ENCODE data around the gene MACROD1. TPM values are rescaled to one million over a fixed set of nuclear protein-coding genes. Genes with fewer than 3 reads are reported as not detected.

Gene MACROD1
- total and polyA plus RNA-seq, 2 of the 13 experiments (the other 11 are each of a cell fraction or from before 2014, with no cell fraction given): 23.1 to 34.5 TPM

DNA sequence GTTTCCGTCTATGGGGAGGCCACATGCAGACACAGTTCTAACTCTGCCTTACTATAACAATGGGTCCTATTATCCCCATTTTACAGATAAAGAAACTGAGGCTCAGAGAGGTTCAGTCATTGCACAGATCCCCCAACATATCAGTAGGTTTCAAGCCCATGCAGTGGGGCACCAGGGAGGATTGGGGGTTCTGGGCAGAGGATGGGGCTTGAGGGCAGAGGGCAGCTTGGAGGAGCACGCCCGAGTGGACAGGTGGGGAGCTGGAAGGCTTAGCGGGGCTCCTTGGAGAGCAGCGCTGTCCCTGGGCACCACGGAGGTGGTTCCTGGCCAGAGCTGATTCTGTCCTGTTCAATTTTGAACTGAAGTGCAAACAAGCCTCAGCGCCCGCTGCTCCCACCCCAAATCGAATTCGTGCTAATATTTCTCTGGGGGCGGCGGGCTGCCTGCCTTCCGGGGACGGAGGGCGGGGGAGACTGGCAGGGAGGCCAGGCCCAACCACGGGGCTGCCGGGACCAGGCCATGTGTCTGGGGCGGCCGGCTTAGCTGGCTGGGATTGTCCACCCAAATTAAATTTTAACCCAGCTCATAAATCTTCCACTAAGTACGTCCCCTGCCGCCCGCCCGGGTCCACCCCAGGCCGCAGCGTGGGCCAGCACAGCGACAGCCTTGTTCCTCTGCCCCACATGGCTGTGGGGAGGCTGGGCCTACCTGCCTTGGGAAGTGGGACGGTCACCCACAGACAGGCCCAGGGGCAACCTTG, 80.8 kb downstream of the MACROD1 start (continued):
- TF ChIP-seq, protein P1, sequence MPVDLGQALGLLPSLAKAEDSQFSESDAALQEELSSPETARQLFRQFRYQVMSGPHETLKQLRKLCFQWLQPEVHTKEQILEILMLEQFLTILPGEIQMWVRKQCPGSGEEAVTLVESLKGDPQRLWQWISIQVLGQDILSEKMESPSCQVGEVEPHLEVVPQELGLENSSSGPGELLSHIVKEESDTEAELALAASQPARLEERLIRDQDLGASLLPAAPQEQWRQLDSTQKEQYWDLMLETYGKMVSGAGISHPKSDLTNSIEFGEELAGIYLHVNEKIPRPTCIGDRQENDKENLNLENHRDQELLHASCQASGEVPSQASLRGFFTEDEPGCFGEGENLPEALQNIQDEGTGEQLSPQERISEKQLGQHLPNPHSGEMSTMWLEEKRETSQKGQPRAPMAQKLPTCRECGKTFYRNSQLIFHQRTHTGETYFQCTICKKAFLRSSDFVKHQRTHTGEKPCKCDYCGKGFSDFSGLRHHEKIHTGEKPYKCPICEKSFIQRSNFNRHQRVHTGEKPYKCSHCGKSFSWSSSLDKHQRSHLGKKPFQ (CRISPR knock-in tag; IDR thresholded peaks at IDR 0.05; ENCODE audit: insufficient replicate concordance): no peak
- TF ChIP-seq ZNF510 (CRISPR knock-in tag; IDR thresholded peaks at IDR 0.05; ENCODE audit: low read depth) (0 out of 2 replicates have a peak, but pooled peaks have one; percentile 28), GABPB1 (CRISPR knock-in tag; IDR thresholded peaks at IDR 0.05) (peak; percentile 47; the same call in 1 of the 2 replicates), HNRNPLL (IDR thresholded peaks at IDR 0.05; ENCODE audit: low read depth, low read length, poor library complexity, severe bottlenecking) (peak; percentile 63), NFYB (CRISPR knock-in tag; IDR thresholded peaks at IDR 0.05) (no peak), RAD21 (CRISPR knock-in tag; IDR thresholded peaks at IDR 0.05) (no peak), SIN3A (IDR thresholded peaks at IDR 0.05; ENCODE audit: borderline replicate concordance, low read depth, low read length) (no peak), ZFP37 (CRISPR knock-in tag; IDR thresholded peaks at IDR 0.05; ENCODE audit: borderline replicate concordance) (no peak), ZNF883 (CRISPR knock-in tag; IDR thresholded peaks at IDR 0.05; ENCODE audit: not compliant biosample characterization) (no peak)
- TF ChIP-seq, protein P2, sequence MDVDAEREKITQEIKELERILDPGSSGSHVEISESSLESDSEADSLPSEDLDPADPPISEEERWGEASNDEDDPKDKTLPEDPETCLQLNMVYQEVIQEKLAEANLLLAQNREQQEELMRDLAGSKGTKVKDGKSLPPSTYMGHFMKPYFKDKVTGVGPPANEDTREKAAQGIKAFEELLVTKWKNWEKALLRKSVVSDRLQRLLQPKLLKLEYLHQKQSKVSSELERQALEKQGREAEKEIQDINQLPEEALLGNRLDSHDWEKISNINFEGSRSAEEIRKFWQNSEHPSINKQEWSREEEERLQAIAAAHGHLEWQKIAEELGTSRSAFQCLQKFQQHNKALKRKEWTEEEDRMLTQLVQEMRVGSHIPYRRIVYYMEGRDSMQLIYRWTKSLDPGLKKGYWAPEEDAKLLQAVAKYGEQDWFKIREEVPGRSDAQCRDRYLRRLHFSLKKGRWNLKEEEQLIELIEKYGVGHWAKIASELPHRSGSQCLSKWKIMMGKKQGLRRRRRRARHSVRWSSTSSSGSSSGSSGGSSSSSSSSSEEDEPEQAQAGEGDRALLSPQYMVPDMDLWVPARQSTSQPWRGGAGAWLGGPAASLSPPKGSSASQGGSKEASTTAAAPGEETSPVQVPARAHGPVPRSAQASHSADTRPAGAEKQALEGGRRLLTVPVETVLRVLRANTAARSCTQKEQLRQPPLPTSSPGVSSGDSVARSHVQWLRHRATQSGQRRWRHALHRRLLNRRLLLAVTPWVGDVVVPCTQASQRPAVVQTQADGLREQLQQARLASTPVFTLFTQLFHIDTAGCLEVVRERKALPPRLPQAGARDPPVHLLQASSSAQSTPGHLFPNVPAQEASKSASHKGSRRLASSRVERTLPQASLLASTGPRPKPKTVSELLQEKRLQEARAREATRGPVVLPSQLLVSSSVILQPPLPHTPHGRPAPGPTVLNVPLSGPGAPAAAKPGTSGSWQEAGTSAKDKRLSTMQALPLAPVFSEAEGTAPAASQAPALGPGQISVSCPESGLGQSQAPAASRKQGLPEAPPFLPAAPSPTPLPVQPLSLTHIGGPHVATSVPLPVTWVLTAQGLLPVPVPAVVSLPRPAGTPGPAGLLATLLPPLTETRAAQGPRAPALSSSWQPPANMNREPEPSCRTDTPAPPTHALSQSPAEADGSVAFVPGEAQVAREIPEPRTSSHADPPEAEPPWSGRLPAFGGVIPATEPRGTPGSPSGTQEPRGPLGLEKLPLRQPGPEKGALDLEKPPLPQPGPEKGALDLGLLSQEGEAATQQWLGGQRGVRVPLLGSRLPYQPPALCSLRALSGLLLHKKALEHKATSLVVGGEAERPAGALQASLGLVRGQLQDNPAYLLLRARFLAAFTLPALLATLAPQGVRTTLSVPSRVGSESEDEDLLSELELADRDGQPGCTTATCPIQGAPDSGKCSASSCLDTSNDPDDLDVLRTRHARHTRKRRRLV (CRISPR knock-in tag; IDR thresholded peaks at IDR 0.05): no peak
- TF ChIP-seq, protein P3, sequence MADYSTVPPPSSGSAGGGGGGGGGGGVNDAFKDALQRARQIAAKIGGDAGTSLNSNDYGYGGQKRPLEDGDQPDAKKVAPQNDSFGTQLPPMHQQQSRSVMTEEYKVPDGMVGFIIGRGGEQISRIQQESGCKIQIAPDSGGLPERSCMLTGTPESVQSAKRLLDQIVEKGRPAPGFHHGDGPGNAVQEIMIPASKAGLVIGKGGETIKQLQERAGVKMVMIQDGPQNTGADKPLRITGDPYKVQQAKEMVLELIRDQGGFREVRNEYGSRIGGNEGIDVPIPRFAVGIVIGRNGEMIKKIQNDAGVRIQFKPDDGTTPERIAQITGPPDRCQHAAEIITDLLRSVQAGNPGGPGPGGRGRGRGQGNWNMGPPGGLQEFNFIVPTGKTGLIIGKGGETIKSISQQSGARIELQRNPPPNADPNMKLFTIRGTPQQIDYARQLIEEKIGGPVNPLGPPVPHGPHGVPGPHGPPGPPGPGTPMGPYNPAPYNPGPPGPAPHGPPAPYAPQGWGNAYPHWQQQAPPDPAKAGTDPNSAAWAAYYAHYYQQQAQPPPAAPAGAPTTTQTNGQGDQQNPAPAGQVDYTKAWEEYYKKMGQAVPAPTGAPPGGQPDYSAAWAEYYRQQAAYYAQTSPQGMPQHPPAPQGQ (CRISPR knock-in tag; IDR thresholded peaks at IDR 0.05; ENCODE audit: borderline replicate concordance): no peak
- TF ChIP-seq, protein P4, sequence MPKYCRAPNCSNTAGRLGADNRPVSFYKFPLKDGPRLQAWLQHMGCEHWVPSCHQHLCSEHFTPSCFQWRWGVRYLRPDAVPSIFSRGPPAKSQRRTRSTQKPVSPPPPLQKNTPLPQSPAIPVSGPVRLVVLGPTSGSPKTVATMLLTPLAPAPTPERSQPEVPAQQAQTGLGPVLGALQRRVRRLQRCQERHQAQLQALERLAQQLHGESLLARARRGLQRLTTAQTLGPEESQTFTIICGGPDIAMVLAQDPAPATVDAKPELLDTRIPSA (CRISPR knock-in tag; IDR thresholded peaks at IDR 0.05; ENCODE audit: borderline replicate concordance): no peak
- TF ChIP-seq, protein P5, sequence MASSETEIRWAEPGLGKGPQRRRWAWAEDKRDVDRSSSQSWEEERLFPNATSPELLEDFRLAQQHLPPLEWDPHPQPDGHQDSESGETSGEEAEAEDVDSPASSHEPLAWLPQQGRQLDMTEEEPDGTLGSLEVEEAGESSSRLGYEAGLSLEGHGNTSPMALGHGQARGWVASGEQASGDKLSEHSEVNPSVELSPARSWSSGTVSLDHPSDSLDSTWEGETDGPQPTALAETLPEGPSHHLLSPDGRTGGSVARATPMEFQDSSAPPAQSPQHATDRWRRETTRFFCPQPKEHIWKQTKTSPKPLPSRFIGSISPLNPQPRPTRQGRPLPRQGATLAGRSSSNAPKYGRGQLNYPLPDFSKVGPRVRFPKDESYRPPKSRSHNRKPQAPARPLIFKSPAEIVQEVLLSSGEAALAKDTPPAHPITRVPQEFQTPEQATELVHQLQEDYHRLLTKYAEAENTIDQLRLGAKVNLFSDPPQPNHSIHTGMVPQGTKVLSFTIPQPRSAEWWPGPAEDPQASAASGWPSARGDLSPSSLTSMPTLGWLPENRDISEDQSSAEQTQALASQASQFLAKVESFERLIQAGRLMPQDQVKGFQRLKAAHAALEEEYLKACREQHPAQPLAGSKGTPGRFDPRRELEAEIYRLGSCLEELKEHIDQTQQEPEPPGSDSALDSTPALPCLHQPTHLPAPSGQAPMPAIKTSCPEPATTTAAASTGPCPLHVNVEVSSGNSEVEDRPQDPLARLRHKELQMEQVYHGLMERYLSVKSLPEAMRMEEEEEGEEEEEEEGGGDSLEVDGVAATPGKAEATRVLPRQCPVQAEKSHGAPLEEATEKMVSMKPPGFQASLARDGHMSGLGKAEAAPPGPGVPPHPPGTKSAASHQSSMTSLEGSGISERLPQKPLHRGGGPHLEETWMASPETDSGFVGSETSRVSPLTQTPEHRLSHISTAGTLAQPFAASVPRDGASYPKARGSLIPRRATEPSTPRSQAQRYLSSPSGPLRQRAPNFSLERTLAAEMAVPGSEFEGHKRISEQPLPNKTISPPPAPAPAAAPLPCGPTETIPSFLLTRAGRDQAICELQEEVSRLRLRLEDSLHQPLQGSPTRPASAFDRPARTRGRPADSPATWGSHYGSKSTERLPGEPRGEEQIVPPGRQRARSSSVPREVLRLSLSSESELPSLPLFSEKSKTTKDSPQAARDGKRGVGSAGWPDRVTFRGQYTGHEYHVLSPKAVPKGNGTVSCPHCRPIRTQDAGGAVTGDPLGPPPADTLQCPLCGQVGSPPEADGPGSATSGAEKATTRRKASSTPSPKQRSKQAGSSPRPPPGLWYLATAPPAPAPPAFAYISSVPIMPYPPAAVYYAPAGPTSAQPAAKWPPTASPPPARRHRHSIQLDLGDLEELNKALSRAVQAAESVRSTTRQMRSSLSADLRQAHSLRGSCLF (CRISPR knock-in tag; IDR thresholded peaks at IDR 0.05; ENCODE audit: borderline replicate concordance): no peak

All from HepG2 (cell line).